IMR-90 (cell line): ENCODE data around the gene PRKCE. TPM values are rescaled to one million over a fixed set of nuclear protein-coding genes. Genes with fewer than 3 reads are reported as not detected.

Source experiments
- ATAC-seq: fragments of 200-7000 bp; cut with Tn5 transposase; 2 replicates; pipeline ENCODE4 v1.9.1; 2020; ENCODE audit warnings: low read depth, mild to moderate bottlenecking, moderate library complexity
- BruUV-seq: library from RNA; stranded (reverse); fragments of 400-500 nt; replicated peaks from 2 replicates; lab custom pipeline; 2021; lab: Mats Ljungman, UMichigan
- CTCF ChIA-PET: fragments of 300-600 bp; formaldehyde crosslinking; extraction: SDS; loops from one replicate; lab custom pipeline; 2021; ENCODE audit warnings: antibody characterized with exemption; lab: Yijun Ruan, JAX
- POLR2A ChIA-PET: fragments of 300-600 bp; sonication (Branson Sonifier 250); formaldehyde crosslinking; loops from one replicate; lab custom pipeline; 2022; ENCODE audit warnings: antibody characterized with exemption; ENCODE audit not compliant: unreplicated experiment; lab: Charles Lee
- DNase-seq: peaks from one replicate; pipeline ENCODE4 v3.0.0; 2013
- H2AFZ ChIP-seq: replicated peaks from 2 replicates; pipeline ENCODE3; 2013; ENCODE audit warnings: low read length, mild to moderate bottlenecking; ENCODE audit not compliant: poor library complexity
- H2AK5ac ChIP-seq: 2 replicates; pipeline ENCODE4 v1.6.1; 2013; ENCODE audit warnings: low read depth, low read length, inconsistent platforms
- H2AK9ac ChIP-seq: replicated peaks from 2 replicates; pipeline ENCODE3; 2013; ENCODE audit warnings: mild to moderate bottlenecking, low read depth, low read length, moderate library complexity; ENCODE audit not compliant: poor library complexity
- H2BK120ac ChIP-seq: 2 replicates; pipeline ENCODE4 v1.6.1; 2013; ENCODE audit warnings: low read depth, low read length, inconsistent platforms
- H2BK15ac ChIP-seq: 3 replicates; pipeline ENCODE4 v1.6.1; 2013; ENCODE audit warnings: low read depth, low read length, inconsistent platforms
- H2BK20ac ChIP-seq: 2 replicates; pipeline ENCODE4 v1.6.1; 2013; ENCODE audit warnings: low read depth, mild to moderate bottlenecking, inconsistent platforms, low read length, moderate library complexity
- H2BK5ac ChIP-seq: 2 replicates; pipeline ENCODE4 v1.6.1; 2013; ENCODE audit warnings: mild to moderate bottlenecking, low read depth, low read length, inconsistent platforms; ENCODE audit not compliant: poor library complexity, severe bottlenecking
- H3K14ac ChIP-seq: replicated peaks from 2 replicates; pipeline ENCODE4 v1.6.1; 2013; ENCODE audit warnings: low read depth, low read length, inconsistent platforms
- H3K18ac ChIP-seq: 2 replicates; pipeline ENCODE4 v1.6.1; 2013; ENCODE audit warnings: low read depth, low read length, control low read depth
- H3K23ac ChIP-seq: 2 replicates; pipeline ENCODE4 v1.6.1; 2013; ENCODE audit warnings: low read depth, low read length, inconsistent platforms
- H3K27ac ChIP-seq: 2 replicates; pipeline ENCODE4 v1.5.1; 2013; ENCODE audit warnings: mild to moderate bottlenecking, control low read depth, low read length; ENCODE audit not compliant: insufficient read depth
- H3K27me3 ChIP-seq: 2 replicates; pipeline ENCODE4 v1.6.1; 2013; ENCODE audit warnings: low read length; ENCODE audit not compliant: control insufficient read depth, insufficient read depth
- H3K36me3 ChIP-seq: 2 replicates; pipeline ENCODE4 v1.6.1; 2013; ENCODE audit warnings: low read length, mixed read lengths; ENCODE audit not compliant: control insufficient read depth, insufficient read depth
- H3K4ac ChIP-seq: 2 replicates; pipeline ENCODE4 v1.6.1; 2013; ENCODE audit warnings: low read depth, low read length, inconsistent platforms
- H3K4me1 ChIP-seq: 2 replicates; pipeline ENCODE4 v1.6.1; 2013; ENCODE audit warnings: low read length, mixed read lengths; ENCODE audit not compliant: control insufficient read depth, insufficient read depth
- H3K4me2 ChIP-seq: 2 replicates; pipeline ENCODE4 v1.6.1; 2013; ENCODE audit warnings: low read depth, mild to moderate bottlenecking, control low read depth, low read length, moderate library complexity
- H3K4me3 ChIP-seq: 2 replicates; pipeline ENCODE4 v1.5.1; 2013; ENCODE audit warnings: low read depth, mild to moderate bottlenecking, control low read depth, low read length, moderate library complexity; ENCODE audit not compliant: insufficient read depth
- H3K56ac ChIP-seq: 2 replicates; pipeline ENCODE4 v1.6.1; 2013; ENCODE audit warnings: low read length, inconsistent platforms; ENCODE audit not compliant: insufficient read depth; ENCODE audit errors: extremely low read depth
- H3K79me1 ChIP-seq, 2 experiments: 2 replicates each; pipeline ENCODE4 v1.6.1; 2013; ENCODE audit warnings: low read length in 2 of 2, inconsistent platforms in 1 of 2, low read depth in 1 of 2
- H3K9ac ChIP-seq: 2 replicates; pipeline ENCODE4 v1.6.1; 2013; ENCODE audit warnings: low read depth, low read length, control low read depth
- H3K9me1 ChIP-seq: 2 replicates; pipeline ENCODE4 v1.6.1; 2013; ENCODE audit warnings: low read length, inconsistent platforms; ENCODE audit not compliant: insufficient read depth
- H3K9me3 ChIP-seq: 2 replicates; pipeline ENCODE4 v1.6.1; 2013; ENCODE audit warnings: low read length; ENCODE audit not compliant: control insufficient read depth, insufficient read depth
- H4K20me1 ChIP-seq: 2 replicates; pipeline ENCODE4 v1.6.1; 2013; ENCODE audit warnings: low read length, inconsistent platforms; ENCODE audit not compliant: insufficient read depth
- H4K5ac ChIP-seq: 2 replicates; pipeline ENCODE4 v1.6.1; 2013; ENCODE audit warnings: mild to moderate bottlenecking, low read depth, low read length, control low read depth
- H4K8ac ChIP-seq, 2 experiments: 2 replicates each; pipeline ENCODE4 v1.6.1; 2013; ENCODE audit warnings: low read depth in 2 of 2, low read length in 2 of 2, control low read depth in 1 of 2, inconsistent platforms in 1 of 2
- H4K91ac ChIP-seq: 2 replicates; pipeline ENCODE4 v1.6.1; 2013; ENCODE audit warnings: low read depth, low read length, inconsistent platforms; ENCODE audit not compliant: insufficient read depth
- BHLHE40 ChIP-seq: fragments of 150-350 bp; IDR thresholded peaks from 2 replicates; pipeline ENCODE4 v1.6.1; 2016; ENCODE audit warnings: mild to moderate bottlenecking, low read depth, low read length
- CHD1 ChIP-seq: IDR thresholded peaks from 2 replicates; pipeline ENCODE4 v1.6.1; 2012; ENCODE audit warnings: low read depth, low read length, improper control_type of control experiment
- MAZ ChIP-seq: IDR thresholded peaks from 2 replicates; pipeline ENCODE4 v1.6.1; 2012; ENCODE audit warnings: low read depth, mild to moderate bottlenecking, low read length, improper control_type of control experiment, moderate library complexity, borderline replicate concordance
- POLR2A ChIP-seq: IDR thresholded peaks from 2 replicates; pipeline ENCODE4 v1.6.1; 2012; ENCODE audit warnings: mild to moderate bottlenecking, low read depth, low read length
- RAD21 ChIP-seq: IDR thresholded peaks from 2 replicates; pipeline ENCODE4 v1.6.1; 2012; ENCODE audit warnings: low read length, improper control_type of control experiment
- RCOR1 ChIP-seq: IDR thresholded peaks from 2 replicates; pipeline ENCODE4 v1.6.1; 2012; ENCODE audit warnings: mild to moderate bottlenecking, low read length, improper control_type of control experiment; ENCODE audit not compliant: insufficient replicate concordance
- SMC3 ChIP-seq: fragments of 150-350 bp; IDR thresholded peaks from 2 replicates; pipeline ENCODE4 v1.6.1; 2016; ENCODE audit warnings: low read depth, mild to moderate bottlenecking, antibody characterized with exemption, low read length, moderate library complexity
- WGBS, 2 experiments: methylation state at CpG; one replicate each; pipeline versions ENCODE4 v1.1.5 to v1.1.7; 2013; ENCODE audit warnings: missing lambda C conversion rate in 2 of 2; ENCODE audit not compliant: insufficient read length in 1 of 2; ENCODE audit errors: extremely low coverage in 2 of 2; 5-methylcytosine and 5-hydroxymethylcytosine counted together
- dilution Hi-C: fragments of 300-500 bp; cut with HindIII; formaldehyde crosslinking; loops from one replicate; pipeline ENCODE4 v1.14.3; 2018; ENCODE audit warnings: low sequenced_read_pairs; ENCODE audit not compliant: unreplicated experiment
- in situ Hi-C: fragments of 300-500 bp; cut with MboI; formaldehyde crosslinking; loops from 3 replicates; pipeline ENCODE4 v1.14.3; 2019; ENCODE audit warnings: low sequenced_read_pairs, inconsistent platforms, mixed read lengths
- intact Hi-C: fragments of 100-400 bp; cut with micrococcal nuclease; formaldehyde crosslinking; loops from 2 replicates; pipeline ENCODE4 v1.10.0; 2022
- polyA plus RNA-seq, 3 experiments: library from polyadenylated mRNA; depleted of rRNA; stranded (reverse); fragments of >200 nt; gene quantifications; 2 replicates each; pipeline ENCODE4 v1.2.3, GENCODE V29; 2012; ENCODE audit warnings: low replicate concordance in 1 of 3
- total RNA-seq: library from RNA; depleted of rRNA; stranded (reverse); fragments of >200 nt; gene quantifications from 2 replicates; pipeline ENCODE4 v1.2.3, GENCODE V29; 2012
- TF ChIP-seq, protein P1 (sequence below): fragments of 150-350 bp; IDR thresholded peaks from 2 replicates; pipeline ENCODE4 v1.6.1; 2017; ENCODE audit warnings: mild to moderate bottlenecking, antibody characterized with exemption, low read length, low read depth
- TF ChIP-seq, protein P2 (sequence below): fragments of 150-350 bp; IDR thresholded peaks from 2 replicates; pipeline ENCODE4 v1.6.1; 2016; ENCODE audit warnings: low read depth, mild to moderate bottlenecking, low read length, moderate library complexity, borderline replicate concordance
- TF ChIP-seq, protein P3 (sequence below): conservative IDR thresholded peaks from 2 replicates; pipeline ENCODE4 v1.5.1; 2012; ENCODE audit warnings: mild to moderate bottlenecking, low read depth, low read length, improper control_type of control experiment

Gene PRKCE
- total and polyA plus RNA-seq, 2 of the 4 experiments (the other 2 are of a cell fraction): 8.1 to 32.4 TPM

DNA sequence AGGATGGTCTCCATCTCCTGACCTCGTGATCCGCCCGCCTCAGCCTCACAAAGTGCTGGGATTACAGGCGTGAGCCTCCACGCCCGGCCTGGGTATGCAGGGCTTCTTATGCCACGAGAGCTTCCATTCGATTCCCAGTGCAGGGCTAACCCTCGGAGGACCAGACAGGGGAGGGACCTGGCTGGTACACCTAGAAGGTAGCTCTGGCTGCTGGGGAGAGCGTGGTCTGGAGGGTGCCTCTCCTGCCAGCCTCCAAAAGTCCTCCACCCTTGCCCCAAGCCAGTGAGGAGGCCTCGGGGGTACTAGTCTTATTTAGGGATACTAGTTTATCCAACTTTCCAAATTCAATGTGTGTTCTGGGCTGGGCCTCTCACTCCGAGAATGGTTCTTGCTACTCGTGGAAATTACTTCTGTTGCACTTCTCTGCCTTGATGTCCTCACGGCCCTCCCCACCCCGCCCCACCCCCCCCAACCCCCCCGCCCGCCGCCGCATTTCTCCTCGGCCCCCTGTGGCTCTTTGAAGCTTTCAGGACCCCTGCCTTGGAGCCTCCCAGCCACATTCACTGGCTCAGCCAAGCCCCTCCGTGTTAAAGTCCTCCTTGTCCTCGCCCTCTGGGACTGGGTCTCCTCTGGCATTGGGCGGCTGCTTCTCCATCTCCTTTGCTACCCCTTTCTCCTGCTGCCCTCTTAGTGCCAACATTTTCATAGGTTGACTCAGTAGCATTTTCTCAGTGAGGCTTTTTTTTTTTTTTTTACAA, 502.7 kb downstream of the PRKCE start:
- Histone ChIP-seq H3K4me3 (no peak overlapping the region), H3K9me3 (no peaks in the 10 kb centered on the region), H3K23ac (no peak overlapping the region), H3K27me3 (no peaks in the 10 kb centered on the region), H2BK20ac (no peak overlapping the region), H4K91ac (no peak overlapping the region), H2BK120ac (no peak overlapping the region), H2BK15ac (no peak overlapping the region), H3K14ac (no peak overlapping the region), H4K20me1 (peaks cover 4% of the 10 kb centered on the region), H3K9ac (no peak overlapping the region), H3K4me2 (no peak overlapping the region), H3K18ac (no peak overlapping the region), H4K8ac (no peak overlapping the region), H3K4me1 (peaks cover 16% of the 10 kb centered on the region), H3K79me1 (peaks cover 0 to 15% of the 10 kb centered on the region in 2 experiments; a peak in 2 of 4 replicates), H2AK5ac (no peak overlapping the region; the same call in 1 of the 2 replicates), H4K5ac (no peak overlapping the region), H3K4ac (no peak overlapping the region), H2BK5ac (no peak overlapping the region), H3K9me1 (peaks cover 29% of the 10 kb centered on the region), H3K36me3 (peaks cover 3% of the 10 kb centered on the region; the same call in 1 of the 2 replicates), H2AK9ac (no peak overlapping the region), H2AFZ (no peak overlapping the region), H3K56ac (no peak overlapping the region), H3K27ac (no peak overlapping the region)
- in situ Hi-C loops (no loop called here), intact Hi-C loops (no loop called here), dilution Hi-C loops (no loop called here)
- DNase-seq (no peak), ATAC-seq (no peak)
- ChIA-PET POLR2A (no interaction called here), CTCF (no interaction called here)
- TF ChIP-seq CHD1 (no peak), MAZ (no peak), SMC3 (no peak), RAD21 (no peak), RCOR1 (no peak), POLR2A (no peak), BHLHE40 (no peak)
- TF ChIP-seq, protein P1, sequence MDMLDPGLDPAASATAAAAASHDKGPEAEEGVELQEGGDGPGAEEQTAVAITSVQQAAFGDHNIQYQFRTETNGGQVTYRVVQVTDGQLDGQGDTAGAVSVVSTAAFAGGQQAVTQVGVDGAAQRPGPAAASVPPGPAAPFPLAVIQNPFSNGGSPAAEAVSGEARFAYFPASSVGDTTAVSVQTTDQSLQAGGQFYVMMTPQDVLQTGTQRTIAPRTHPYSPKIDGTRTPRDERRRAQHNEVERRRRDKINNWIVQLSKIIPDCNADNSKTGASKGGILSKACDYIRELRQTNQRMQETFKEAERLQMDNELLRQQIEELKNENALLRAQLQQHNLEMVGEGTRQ: no peak
- TF ChIP-seq, protein P2, sequence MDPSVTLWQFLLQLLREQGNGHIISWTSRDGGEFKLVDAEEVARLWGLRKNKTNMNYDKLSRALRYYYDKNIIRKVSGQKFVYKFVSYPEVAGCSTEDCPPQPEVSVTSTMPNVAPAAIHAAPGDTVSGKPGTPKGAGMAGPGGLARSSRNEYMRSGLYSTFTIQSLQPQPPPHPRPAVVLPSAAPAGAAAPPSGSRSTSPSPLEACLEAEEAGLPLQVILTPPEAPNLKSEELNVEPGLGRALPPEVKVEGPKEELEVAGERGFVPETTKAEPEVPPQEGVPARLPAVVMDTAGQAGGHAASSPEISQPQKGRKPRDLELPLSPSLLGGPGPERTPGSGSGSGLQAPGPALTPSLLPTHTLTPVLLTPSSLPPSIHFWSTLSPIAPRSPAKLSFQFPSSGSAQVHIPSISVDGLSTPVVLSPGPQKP: no peak
- TF ChIP-seq, protein P3, sequence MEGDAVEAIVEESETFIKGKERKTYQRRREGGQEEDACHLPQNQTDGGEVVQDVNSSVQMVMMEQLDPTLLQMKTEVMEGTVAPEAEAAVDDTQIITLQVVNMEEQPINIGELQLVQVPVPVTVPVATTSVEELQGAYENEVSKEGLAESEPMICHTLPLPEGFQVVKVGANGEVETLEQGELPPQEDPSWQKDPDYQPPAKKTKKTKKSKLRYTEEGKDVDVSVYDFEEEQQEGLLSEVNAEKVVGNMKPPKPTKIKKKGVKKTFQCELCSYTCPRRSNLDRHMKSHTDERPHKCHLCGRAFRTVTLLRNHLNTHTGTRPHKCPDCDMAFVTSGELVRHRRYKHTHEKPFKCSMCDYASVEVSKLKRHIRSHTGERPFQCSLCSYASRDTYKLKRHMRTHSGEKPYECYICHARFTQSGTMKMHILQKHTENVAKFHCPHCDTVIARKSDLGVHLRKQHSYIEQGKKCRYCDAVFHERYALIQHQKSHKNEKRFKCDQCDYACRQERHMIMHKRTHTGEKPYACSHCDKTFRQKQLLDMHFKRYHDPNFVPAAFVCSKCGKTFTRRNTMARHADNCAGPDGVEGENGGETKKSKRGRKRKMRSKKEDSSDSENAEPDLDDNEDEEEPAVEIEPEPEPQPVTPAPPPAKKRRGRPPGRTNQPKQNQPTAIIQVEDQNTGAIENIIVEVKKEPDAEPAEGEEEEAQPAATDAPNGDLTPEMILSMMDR: no peak
- WGBS, 2 experiments: 91% methylated on average over 8 of the region's 23 CpGs; no CpG with 5 or more reads in 1 of the 2 experiments
- no TSS peak for BruUV-seq
